IPS DF 4.7 (cell line): Measurements from ENCODE around the gene PRKD3.
"Not testable (repeated sequence)": the region's sequence is repeated elsewhere in the genome, so short reads cannot be mapped to it uniquely, and the experiment has no call there.

Source experiments
- DNase-seq: peaks from one replicate; pipeline ENCODE4 v3.0.0-alpha.2; 2013; ENCODE audit warnings: low spot score; ENCODE audit errors: extremely low read depth

PRKD3 gene

DNA sequence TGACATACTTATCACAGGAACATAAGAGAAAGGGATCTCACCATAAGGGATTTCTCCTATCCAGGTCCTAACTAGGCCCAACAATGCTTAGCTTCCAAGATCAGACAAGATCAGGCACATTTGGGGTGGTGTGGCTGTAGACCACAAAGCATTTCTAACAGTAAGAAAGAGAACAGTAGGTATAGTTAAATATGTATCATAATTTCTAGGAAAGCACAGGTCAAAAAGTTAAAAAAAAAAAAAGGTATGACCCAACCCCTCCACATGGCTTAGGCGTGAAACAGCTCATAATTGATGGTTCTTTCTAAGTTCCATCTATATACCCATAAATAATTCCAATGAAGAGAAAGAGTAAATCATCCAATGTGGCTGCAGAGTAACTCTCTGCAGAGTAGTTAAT, 6.9 kb downstream of the PRKD3 start:
- DNase-seq: no peak

- DNase-seq: no peak
Observed at GRCh38 chr2:37316181-37316580, 8.5 kb downstream of the PRKD3 start.

DNA sequence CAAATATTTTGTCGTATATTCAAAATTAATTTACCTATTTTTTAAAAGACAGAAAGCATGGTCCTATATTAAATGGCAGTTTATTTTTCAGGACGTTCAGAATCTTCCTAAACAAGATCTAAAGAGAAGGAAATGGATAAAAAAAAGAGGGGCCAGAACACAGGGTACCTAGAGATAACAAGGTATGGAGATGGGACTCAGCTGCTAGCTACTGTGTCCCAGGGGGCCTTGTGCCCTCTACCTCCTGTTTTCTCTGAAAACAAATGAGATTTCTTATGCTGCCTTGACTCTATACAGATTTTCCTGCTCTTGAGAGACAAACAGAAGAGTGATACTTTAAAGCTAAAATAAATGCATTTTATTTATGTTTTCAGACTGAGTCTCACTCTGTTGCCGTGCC, 9.3 kb downstream of the PRKD3 start:
- DNase-seq: no peak

DNA sequence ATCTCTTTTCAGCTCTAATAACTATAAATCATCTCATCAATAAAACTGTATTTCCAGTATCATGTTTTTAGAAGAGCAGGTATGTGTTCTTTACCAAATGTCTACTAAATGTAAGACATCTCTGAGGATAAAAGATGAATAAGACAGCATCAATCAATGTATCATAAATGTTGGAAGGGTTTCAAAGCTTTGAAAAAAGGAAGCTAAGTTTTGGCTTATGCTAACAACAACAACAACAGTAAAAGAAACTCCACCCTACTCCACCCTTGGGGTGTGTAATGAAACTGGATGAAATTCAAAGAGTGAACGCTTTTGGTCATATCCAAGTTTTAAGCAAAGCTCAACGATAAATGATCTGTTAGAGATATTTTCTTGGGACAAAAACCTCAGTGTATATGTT, 17.1 kb downstream of the PRKD3 start:
- DNase-seq: no peak

DNA sequence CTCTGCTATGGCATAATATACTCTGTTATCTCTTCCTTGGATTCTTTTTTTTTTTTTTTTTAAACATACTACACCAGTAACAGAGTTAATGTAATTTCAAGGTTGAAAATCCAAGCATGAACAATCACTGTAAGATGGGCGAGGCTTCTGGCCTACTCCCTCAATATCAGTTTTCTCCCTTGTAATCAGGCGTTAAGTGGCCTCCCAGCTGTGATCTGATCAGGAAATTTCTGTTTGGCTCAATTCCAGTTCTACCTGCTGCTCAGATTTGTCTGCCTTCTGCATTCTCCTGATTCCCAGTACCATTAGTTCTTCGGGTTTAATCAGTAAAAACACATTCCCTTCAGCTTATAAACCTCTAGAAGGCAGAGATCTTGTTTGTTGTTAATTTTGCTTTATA, 18.6 kb downstream of the PRKD3 start:
- no peak for DNase-seq

DNA sequence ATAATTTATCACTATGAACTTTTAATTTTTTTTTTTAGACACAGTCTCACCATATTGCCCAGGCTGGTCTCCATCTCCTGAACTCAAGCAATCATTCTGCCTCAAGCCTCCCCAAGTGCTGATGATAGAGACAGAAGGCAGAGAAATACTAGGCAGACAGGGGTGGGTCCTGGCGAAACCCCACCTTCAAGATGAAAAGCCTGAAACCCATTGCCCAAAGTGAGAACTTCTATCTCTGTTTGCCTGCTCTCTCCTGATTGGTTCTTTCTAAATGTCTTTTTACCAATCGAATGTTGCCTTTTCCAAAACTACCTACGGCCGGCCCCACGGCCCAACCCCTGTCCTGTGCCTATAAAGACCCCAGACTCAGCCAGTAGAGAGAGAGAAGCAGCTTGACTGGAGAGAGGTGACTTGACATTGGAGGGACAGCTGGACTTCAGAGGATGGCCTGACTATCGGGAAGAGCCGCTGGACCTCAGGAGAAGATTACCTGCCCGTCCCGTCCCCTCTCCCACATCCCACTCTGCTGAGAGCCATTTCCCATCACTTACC, 21.9 kb downstream of the PRKD3 start:
- DNase-seq: no peak

GRCh38 chr2:37301408-37301807, 23.2 kb downstream of the PRKD3 start:
- no peak for DNase-seq

GRCh38 chr2:37300578-37300977, 24.1 kb downstream of the PRKD3 start:
- DNase-seq: no peak

DNA sequence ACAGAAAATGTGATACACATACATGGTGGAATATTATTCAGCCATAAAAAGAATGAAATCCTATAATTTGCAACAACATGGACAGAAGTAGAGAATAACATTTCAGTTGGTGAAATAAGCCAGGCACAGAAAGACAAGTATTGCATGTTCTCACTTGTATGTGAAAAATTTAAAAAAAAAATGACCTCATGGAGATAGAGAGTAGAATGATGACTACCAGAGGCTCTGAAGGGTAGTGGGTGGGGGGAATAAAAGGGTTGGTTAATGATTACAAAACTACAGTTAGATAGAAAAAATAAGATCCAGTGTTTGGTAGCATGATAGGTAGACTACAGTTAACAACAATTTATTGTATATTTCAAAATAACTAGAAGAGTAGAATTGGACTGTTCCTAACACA, 24.5 kb downstream of the PRKD3 start:
- DNase-seq: no peak

DNA sequence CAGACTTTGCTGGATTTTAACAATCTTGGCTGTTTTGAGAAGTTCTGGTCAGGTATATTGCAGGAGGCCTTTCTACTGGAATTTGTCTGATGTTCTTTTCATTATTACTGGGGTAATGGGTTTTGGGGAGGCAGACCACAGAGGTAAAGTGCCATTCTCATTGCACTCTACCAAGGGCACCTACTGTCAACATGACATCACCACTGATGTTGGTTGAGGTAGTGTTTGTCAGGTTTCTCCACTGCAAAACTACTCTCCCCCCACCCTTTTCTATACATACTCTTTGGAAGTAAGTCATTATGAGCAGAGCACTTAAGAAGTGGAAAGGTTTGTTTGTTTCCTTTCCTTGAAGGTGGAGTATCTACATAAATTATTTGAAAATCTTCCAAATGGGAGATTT, 27.0 kb downstream of the PRKD3 start:
- no peak for DNase-seq

GRCh38 chr2:37295469-37296073, 29.1 kb downstream of the PRKD3 start:
- DNase-seq: no peak

DNA sequence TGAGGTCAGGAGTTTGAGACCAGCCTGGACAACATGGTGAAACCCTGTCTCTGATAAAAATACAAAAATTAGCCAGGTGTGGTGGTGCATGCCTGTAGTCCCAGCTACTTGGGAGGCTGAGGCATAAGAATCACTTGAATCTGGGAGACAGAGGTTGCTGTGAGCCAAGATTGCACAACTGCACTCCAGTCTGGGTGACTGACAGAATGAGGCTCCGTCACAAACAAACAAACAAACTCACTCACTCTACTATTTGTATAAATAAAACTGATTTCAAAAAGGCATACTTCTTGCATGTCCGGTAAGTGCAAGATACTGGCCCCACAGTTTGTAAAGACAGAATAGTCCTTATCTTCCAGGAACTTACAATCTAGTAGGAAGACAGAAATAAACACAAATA, 29.8 kb downstream of the PRKD3 start:
- not testable (repeated sequence) for DNase-seq

- DNase-seq: no peak
Observed at GRCh38 chr2:37291680-37292079, 33.0 kb downstream of the PRKD3 start.

- no peak for DNase-seq
Observed at GRCh38 chr2:37287966-37288365, 36.7 kb downstream of the PRKD3 start.

DNA sequence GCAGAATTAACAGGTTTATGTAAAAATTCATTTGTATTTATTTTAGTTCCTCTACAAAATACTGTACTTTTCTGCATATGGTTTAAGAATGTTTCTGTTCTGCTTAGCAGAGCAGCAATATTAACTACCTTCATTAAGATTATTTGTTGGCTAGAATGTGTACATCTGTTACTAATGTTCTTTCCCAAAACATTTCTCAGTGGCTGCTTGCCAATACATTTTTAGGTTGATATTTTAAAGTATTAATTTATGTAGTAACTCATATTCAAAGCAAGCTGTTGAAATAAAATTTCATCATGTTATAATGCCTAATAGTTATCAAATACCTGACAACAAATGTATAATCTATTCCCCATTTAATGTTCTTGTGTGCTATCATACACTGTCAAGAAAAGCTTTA, 40.3 kb downstream of the PRKD3 start:
- DNase-seq: no peak

DNA sequence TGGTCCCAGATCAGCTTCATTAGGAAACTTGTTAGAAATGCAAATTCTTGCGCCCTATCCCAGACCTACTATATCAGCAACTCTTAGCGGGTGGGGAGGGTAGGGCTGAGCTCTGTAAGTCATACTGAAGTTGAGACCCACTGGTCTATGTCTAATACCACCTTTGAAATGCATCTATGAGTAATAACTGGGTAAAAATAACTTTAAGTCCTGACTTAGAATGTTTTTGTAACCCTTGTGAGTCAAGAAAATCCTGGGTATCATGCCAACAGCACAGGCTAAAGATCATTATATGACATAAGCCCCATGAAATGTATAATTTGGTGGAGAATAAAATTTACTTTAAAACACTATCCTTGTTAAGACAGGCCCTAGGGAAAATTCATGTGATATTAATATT, 41.4 kb downstream of the PRKD3 start:
- no peak for DNase-seq

DNA sequence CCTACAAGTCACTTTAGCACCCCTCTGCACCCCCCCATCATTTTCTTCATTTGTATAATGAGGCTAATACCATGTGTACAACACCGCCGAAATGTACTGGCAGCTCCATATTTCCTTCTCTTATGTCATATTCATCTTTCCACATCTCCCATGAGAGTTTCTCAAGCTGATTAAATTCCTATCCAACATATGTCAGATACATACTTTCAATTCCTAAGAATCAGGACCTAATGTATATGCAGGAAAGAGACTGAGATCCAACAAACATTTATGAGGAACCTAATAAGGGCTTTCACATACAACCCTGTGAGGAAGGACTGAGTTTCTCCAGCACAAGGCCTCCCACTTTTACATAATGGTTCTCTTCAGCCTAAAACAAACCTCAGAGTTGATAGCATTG, 41.9 kb downstream of the PRKD3 start:
- DNase-seq: no peak

DNA sequence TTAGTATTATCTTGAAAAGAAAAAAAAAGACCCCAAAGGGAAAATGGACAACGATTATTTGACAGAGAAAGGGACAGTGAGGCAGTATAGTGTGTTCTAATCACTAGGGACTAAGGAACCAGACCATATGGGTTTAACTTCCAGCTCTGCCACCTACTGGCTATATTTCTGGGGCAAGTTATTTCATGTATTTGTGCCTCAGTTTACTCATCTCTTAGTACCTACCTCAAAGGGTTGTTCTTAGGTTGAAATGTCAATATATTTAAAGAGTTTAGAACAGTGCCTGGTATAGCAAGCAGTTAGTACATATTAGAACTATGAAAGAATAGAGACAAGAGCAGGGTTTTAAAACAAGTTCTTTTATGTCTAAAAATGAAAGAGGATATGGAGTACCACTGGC, 42.7 kb downstream of the PRKD3 start:
- no peak for DNase-seq

DNA sequence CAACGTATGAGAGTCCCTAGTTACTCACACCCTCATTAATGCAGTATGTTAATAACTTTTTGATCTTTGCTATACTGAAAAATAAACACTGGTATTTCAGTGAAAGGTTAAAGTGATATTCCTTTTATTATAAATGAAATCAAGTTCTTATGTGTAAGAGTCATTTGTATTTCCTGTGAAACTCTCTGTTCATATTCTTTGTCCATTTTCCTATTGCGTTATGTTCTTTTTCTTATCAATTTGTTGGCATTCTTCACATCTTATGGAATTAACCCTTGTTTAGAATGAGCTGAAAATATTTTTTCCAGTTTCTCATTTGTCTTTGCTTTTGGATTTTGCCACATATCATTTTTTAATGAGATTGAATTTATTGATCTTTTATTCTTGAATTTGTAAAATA, 48.3 kb downstream of the PRKD3 start:
- no peak for DNase-seq
